Measurements from ENCODE around the gene MGAT4B. TPM values are rescaled to one million over a fixed set of nuclear protein-coding genes. Genes with fewer than 3 reads are reported as not detected.

The MGAT4B gene
- total RNA-seq, 1 experiment from 2014 or later, result 151 TPM

DNA sequence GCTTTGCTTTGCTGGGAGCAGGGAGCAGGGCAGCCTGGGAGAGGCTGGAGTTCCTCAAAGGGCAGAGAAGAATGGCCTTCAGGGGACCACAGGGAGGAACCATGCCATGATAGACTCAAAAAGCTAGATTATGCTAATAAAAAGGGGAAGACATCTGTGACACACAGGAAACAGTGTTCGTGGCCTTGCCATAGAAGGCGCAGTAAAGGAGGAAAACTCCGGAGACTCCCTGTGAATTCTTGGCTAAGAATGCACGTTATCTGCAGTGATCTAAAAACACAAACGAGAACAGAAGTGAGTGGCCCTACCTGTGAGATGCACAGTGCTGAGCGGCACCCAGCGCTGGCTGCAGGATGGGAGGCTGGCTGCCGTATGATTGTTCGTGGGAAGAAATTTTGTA, 28.8 kb downstream of the MGAT4B start (continued):
- TF ChIP-seq ZNF671 (CRISPR knock-in tag; IDR thresholded peaks at IDR 0.05), result no peak
- TF ChIP-seq, protein P1, sequence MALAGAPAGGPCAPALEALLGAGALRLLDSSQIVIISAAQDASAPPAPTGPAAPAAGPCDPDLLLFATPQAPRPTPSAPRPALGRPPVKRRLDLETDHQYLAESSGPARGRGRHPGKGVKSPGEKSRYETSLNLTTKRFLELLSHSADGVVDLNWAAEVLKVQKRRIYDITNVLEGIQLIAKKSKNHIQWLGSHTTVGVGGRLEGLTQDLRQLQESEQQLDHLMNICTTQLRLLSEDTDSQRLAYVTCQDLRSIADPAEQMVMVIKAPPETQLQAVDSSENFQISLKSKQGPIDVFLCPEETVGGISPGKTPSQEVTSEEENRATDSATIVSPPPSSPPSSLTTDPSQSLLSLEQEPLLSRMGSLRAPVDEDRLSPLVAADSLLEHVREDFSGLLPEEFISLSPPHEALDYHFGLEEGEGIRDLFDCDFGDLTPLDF (CRISPR knock-in tag; IDR thresholded peaks at IDR 0.05), result no peak

- DNase-seq (ENCODE audit: low spot score) (no peak), ATAC-seq (no peak)
- H3K36me3 Mint-ChIP-seq, result peaks cover 42% of the 10 kb centered on the region
- H3K27ac Mint-ChIP-seq, result no peak overlapping the region
- no peaks in the 10 kb centered on the region for H3K4me1 Mint-ChIP-seq
- ChIA-PET POLR2A (no interaction called here), CTCF (interaction anchor here (0.6 to 0.8 kb wide), 2 partner anchors 14 to 18 kb away, joined by 3 read pairs; no protein-coding TSS in a partner anchor)
- TF ChIP-seq OVOL2 (CRISPR knock-in tag; IDR thresholded peaks at IDR 0.05; ENCODE audit: borderline replicate concordance), result no peak
- TF ChIP-seq, protein P2, sequence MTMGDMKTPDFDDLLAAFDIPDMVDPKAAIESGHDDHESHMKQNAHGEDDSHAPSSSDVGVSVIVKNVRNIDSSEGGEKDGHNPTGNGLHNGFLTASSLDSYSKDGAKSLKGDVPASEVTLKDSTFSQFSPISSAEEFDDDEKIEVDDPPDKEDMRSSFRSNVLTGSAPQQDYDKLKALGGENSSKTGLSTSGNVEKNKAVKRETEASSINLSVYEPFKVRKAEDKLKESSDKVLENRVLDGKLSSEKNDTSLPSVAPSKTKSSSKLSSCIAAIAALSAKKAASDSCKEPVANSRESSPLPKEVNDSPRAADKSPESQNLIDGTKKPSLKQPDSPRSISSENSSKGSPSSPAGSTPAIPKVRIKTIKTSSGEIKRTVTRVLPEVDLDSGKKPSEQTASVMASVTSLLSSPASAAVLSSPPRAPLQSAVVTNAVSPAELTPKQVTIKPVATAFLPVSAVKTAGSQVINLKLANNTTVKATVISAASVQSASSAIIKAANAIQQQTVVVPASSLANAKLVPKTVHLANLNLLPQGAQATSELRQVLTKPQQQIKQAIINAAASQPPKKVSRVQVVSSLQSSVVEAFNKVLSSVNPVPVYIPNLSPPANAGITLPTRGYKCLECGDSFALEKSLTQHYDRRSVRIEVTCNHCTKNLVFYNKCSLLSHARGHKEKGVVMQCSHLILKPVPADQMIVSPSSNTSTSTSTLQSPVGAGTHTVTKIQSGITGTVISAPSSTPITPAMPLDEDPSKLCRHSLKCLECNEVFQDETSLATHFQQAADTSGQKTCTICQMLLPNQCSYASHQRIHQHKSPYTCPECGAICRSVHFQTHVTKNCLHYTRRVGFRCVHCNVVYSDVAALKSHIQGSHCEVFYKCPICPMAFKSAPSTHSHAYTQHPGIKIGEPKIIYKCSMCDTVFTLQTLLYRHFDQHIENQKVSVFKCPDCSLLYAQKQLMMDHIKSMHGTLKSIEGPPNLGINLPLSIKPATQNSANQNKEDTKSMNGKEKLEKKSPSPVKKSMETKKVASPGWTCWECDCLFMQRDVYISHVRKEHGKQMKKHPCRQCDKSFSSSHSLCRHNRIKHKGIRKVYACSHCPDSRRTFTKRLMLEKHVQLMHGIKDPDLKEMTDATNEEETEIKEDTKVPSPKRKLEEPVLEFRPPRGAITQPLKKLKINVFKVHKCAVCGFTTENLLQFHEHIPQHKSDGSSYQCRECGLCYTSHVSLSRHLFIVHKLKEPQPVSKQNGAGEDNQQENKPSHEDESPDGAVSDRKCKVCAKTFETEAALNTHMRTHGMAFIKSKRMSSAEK (CRISPR knock-in tag; IDR thresholded peaks at IDR 0.05; ENCODE audit: borderline replicate concordance), result no peak
- TF ChIP-seq, protein P3, sequence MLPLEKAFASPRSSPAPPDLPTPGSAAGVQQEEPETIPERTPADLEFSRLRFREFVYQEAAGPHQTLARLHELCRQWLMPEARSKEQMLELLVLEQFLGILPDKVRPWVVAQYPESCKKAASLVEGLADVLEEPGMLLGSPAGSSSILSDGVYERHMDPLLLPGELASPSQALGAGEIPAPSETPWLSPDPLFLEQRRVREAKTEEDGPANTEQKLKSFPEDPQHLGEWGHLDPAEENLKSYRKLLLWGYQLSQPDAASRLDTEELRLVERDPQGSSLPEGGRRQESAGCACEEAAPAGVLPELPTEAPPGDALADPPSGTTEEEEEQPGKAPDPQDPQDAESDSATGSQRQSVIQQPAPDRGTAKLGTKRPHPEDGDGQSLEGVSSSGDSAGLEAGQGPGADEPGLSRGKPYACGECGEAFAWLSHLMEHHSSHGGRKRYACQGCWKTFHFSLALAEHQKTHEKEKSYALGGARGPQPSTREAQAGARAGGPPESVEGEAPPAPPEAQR (CRISPR knock-in tag; IDR thresholded peaks at IDR 0.05), result no peak
- TF ChIP-seq, protein P4, sequence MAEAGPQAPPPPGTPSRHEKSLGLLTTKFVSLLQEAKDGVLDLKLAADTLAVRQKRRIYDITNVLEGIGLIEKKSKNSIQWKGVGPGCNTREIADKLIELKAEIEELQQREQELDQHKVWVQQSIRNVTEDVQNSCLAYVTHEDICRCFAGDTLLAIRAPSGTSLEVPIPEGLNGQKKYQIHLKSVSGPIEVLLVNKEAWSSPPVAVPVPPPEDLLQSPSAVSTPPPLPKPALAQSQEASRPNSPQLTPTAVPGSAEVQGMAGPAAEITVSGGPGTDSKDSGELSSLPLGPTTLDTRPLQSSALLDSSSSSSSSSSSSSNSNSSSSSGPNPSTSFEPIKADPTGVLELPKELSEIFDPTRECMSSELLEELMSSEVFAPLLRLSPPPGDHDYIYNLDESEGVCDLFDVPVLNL (CRISPR knock-in tag; IDR thresholded peaks at IDR 0.05; ENCODE audit: borderline replicate concordance, low read depth), result no peak
- no peak for TF ChIP-seq SMAD4 (CRISPR knock-in tag; IDR thresholded peaks at IDR 0.05)
- no peak for TF ChIP-seq CREB1 (CRISPR knock-in tag; IDR thresholded peaks at IDR 0.05)
- no peak for TF ChIP-seq PREB (CRISPR knock-in tag; IDR thresholded peaks at IDR 0.05; ENCODE audit: borderline replicate concordance)
- no peak for TF ChIP-seq ETV6 (CRISPR knock-in tag; IDR thresholded peaks at IDR 0.05)
- TF ChIP-seq, protein P5, sequence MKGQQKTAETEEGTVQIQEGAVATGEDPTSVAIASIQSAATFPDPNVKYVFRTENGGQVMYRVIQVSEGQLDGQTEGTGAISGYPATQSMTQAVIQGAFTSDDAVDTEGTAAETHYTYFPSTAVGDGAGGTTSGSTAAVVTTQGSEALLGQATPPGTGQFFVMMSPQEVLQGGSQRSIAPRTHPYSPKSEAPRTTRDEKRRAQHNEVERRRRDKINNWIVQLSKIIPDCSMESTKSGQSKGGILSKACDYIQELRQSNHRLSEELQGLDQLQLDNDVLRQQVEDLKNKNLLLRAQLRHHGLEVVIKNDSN (CRISPR knock-in tag; IDR thresholded peaks at IDR 0.05), result no peak
- TF ChIP-seq NFE2L1 (CRISPR knock-in tag; IDR thresholded peaks at IDR 0.05), result no peak
- no peak for TF ChIP-seq ZNF317 (CRISPR knock-in tag; IDR thresholded peaks at IDR 0.05; ENCODE audit: borderline replicate concordance, low read depth)
- TF ChIP-seq FOXK1 (CRISPR knock-in tag; IDR thresholded peaks at IDR 0.05), result no peak
- no peak for TF ChIP-seq GABPB1 (CRISPR knock-in tag; IDR thresholded peaks at IDR 0.05)
- no peak for TF ChIP-seq SP1 (CRISPR knock-in tag; conservative IDR thresholded peaks at IDR 0.05)
- no peak for TF ChIP-seq MXD4 (CRISPR knock-in tag; IDR thresholded peaks at IDR 0.05; ENCODE audit: borderline replicate concordance)
- TF ChIP-seq, protein P6, sequence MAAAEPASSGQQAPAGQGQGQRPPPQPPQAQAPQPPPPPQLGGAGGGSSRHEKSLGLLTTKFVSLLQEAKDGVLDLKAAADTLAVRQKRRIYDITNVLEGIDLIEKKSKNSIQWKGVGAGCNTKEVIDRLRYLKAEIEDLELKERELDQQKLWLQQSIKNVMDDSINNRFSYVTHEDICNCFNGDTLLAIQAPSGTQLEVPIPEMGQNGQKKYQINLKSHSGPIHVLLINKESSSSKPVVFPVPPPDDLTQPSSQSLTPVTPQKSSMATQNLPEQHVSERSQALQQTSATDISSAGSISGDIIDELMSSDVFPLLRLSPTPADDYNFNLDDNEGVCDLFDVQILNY (CRISPR knock-in tag; IDR thresholded peaks at IDR 0.05), result no peak
- no peak for TF ChIP-seq HMGA2 (CRISPR knock-in tag; IDR thresholded peaks at IDR 0.05)
- TF ChIP-seq CREM (CRISPR knock-in tag; IDR thresholded peaks at IDR 0.05), result no peak
- TF ChIP-seq ZNF121 (CRISPR knock-in tag; IDR thresholded peaks at IDR 0.05), result no peak
- H3K27me3 Mint-ChIP-seq (ENCODE audit: low read depth), result no peaks in the 10 kb centered on the region
- no peak overlapping the region for H3K4me3 Mint-ChIP-seq
- H3K9me3 Mint-ChIP-seq, result no peaks in the 10 kb centered on the region
Measured at GRCh38 chr5:179777456-179777855, 29.2 kb downstream of the MGAT4B start.

Measured in WTC11 (cell line).